ENCODE measurements around the gene GNAT1. TPM values are rescaled to one million over a fixed set of nuclear protein-coding genes. Genes with fewer than 3 reads are reported as not detected.
A peak's percentile ranks its signal among the peaks of the same experiment; 100 is the strongest.
"Not testable (repeated sequence)": the region's sequence is repeated elsewhere in the genome, so short reads cannot be mapped to it uniquely, and the experiment has no call there.

The GNAT1 gene
- total and polyA plus RNA-seq, 8 donors: not detected

DNA sequence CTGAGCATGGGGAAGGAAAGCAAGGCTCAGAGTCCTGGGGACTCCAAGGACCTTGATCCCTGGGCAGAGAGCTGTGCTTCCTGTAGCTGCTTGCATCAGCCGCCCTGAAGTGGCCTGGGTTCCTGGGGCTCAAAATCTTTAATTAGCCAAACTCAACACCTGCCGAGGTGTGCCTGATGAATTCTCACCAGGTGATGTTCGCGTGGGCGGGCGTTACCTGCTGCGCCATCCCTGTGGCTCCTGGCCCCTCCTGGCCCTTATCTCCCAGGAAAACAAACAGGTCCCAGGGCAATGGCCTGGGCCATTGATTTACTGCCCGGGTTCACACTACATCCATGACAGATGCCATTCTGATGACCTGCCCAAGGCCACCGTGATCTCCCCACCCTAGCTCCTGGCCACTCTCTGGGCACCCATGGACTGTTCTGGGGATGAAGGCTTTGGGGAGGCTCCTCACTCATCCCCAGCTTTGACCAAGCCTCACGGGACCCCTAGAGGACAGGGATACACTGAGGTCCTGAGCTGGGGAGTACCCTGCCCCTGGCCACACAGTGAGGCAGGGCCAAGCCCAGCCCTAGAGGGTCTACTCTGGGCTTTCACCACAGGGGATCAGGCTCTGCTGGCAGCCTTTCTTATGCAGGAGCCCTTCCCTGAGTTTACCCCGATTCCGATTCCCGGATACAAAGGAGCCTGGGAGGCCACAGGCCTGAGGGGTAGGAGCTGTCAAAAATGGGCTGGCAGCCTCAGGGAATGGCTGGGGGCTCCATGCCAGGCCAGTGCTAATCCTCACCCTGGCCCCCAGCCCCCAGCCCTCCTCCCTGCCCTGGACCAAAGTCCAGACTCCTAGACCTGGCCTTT lies 19.3 kb downstream of the GNAT1 start:
- Histone ChIP-seq H3K36me3 (no peaks in the 10 kb centered on the region), H3K27me3 (peaks cover 0 to 12% (median under 1%) of the 10 kb centered on the region in 3 donors), H3K4me3 (no peak overlapping the region), H3K9me3 (no peaks in the 10 kb centered on the region), H3K4me1 (peaks cover 2 to 8% (median 5%) of the 10 kb centered on the region in 4 donors), H3K27ac (no peak overlapping the region)
- peak in 1 of 2 donors; percentile 64 for DNase-seq
- TF ChIP-seq EP300 (IDR thresholded peaks at IDR 0.05) (no peak), POLR2AphosphoS5 (IDR thresholded peaks at IDR 0.05) (no peak), POLR2A (IDR thresholded peaks at IDR 0.05) (no peak)
- TF ChIP-seq, protein P1, sequence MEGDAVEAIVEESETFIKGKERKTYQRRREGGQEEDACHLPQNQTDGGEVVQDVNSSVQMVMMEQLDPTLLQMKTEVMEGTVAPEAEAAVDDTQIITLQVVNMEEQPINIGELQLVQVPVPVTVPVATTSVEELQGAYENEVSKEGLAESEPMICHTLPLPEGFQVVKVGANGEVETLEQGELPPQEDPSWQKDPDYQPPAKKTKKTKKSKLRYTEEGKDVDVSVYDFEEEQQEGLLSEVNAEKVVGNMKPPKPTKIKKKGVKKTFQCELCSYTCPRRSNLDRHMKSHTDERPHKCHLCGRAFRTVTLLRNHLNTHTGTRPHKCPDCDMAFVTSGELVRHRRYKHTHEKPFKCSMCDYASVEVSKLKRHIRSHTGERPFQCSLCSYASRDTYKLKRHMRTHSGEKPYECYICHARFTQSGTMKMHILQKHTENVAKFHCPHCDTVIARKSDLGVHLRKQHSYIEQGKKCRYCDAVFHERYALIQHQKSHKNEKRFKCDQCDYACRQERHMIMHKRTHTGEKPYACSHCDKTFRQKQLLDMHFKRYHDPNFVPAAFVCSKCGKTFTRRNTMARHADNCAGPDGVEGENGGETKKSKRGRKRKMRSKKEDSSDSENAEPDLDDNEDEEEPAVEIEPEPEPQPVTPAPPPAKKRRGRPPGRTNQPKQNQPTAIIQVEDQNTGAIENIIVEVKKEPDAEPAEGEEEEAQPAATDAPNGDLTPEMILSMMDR (IDR thresholded peaks at IDR 0.05): no peak
- WGBS, 5 donors: 54 to 70% (median 60%) methylated on average over 10 to 13 of the region's 13 CpGs; no CpG with 5 or more reads in 1 of the 5 donors
- intact Hi-C loops (cut with DNase I; ENCODE audit: low total_unique reads): no loop called here

DNA sequence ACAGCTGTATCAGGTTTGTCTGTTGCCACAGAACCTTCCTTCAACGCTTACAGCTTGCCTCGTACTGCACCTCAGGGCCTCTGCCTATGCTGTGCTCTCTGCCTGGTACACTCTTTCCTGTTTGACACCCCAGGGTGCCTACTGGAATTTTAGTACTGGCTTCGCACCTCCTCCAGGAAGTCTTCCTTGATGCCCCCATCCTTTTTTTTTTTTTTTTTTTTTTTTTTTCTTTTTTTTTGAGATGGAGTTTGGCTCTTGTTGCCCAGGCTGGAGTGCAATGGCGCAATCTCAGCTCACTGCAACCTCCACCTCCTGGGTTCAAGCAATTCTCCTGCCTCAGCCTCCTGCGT lies 19.9 kb downstream of the GNAT1 start:
- intact Hi-C loops (cut with DNase I; ENCODE audit: low total_unique reads); H3K27ac ChIP-seq; H3K36me3 ChIP-seq; DNase-seq; H3K4me1 ChIP-seq; H3K9me3 ChIP-seq; H3K4me3 ChIP-seq; H3K27me3 ChIP-seq: not testable (repeated sequence)
- 86 to 94% (median 93%) methylated on average over 5 of the region's 5 CpGs for WGBS, 5 donors

DNA sequence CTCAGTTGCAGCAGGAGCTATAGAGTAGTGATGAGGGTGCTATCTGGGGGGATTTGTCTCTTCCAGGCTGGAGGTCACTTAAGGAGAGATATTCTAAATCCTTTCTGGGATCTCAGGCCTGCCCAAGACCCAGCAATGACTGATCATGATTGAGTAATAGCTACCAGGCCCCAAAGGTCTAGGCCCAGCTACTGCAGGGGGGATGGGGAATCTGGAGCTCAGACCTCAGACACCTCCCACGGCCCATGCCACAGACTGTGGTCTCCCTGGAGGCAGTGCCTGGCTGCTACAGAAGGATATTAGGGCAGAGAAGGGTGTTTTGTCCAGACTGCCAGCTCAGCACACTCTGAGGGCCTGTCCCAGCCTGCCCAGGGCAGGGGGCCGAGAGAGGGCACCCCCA lies 20.5 kb downstream of the GNAT1 start:
- peaks cover 0 to 5% (median 0%) of the 10 kb centered on the region in 4 donors for H3K4me1 ChIP-seq
- no peak overlapping the region for H3K27ac ChIP-seq
- peaks cover 0 to under 1% (median 0%) of the 10 kb centered on the region in 3 donors for H3K27me3 ChIP-seq
- intact Hi-C loops (cut with DNase I; ENCODE audit: low total_unique reads): no loop called here
- no peak overlapping the region for H3K4me3 ChIP-seq
- TF ChIP-seq EP300 (IDR thresholded peaks at IDR 0.05): no peak
- TF ChIP-seq, protein P1 (IDR thresholded peaks at IDR 0.05): no peak
- no peak for TF ChIP-seq POLR2AphosphoS5 (IDR thresholded peaks at IDR 0.05)
- TF ChIP-seq POLR2A (IDR thresholded peaks at IDR 0.05): no peak
- no peak for DNase-seq
- WGBS, 5 donors: 75 to 96% (median 85%) methylated on average over 2 of the region's 2 CpGs; no CpG with 5 or more reads in 1 of the 5 donors
- no peaks in the 10 kb centered on the region for H3K9me3 ChIP-seq
- H3K36me3 ChIP-seq: no peaks in the 10 kb centered on the region

DNA sequence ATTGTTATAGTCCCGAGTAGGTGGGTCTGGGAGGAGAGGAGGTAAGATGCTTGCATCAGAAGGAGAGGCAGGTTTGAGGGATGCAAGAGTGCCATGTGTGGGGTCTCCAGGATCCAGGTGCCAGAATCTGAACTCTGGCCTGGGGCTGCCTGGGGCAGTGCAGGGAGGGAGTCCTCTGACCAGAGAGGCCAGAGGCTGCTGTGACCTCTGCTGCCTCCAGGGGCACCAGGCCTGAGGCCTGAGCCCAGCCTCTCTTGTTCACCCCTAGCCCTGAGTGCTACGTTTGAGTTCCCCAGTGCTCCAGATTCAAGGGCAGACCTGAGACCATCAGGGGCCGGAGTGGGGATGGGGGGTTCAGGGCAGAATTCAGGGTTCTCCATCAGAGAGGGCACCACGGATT lies 21.1 kb downstream of the GNAT1 start:
- intact Hi-C loops (cut with DNase I; ENCODE audit: low total_unique reads): no loop called here
- DNase-seq: no peak
- peak overlapping the region in 1 of 5 donors; percentile 35 for H3K27ac ChIP-seq

More for the DNA sequence above, 21.1 kb downstream of the GNAT1 start:
- Histone ChIP-seq H3K36me3 (no peaks in the 10 kb centered on the region), H3K27me3 (no peaks in the 10 kb centered on the region), H3K4me1 (peaks cover 0 to 5% (median 0%) of the 10 kb centered on the region in 4 donors), H3K9me3 (no peaks in the 10 kb centered on the region), H3K4me3 (no peak overlapping the region)
- 77 to 92% (median 86%) methylated on average over 4 of the region's 4 CpGs for WGBS, 5 donors
- no peak for TF ChIP-seq POLR2A (IDR thresholded peaks at IDR 0.05)
- TF ChIP-seq, protein P1 (IDR thresholded peaks at IDR 0.05): no peak
- no peak for TF ChIP-seq EP300 (IDR thresholded peaks at IDR 0.05)
- TF ChIP-seq POLR2AphosphoS5 (IDR thresholded peaks at IDR 0.05): no peak
